K562 (cell line): ENCODE data around the gene DNAH3. TPM values are rescaled to one million over a fixed set of nuclear protein-coding genes. Genes with fewer than 3 reads are reported as not detected.
A peak's percentile ranks its signal among the peaks of the same experiment; 100 is the strongest.

Source experiments
- ADNP ChIP-seq: fragments of 200-800 bp; sonication (Bioruptor generic); IDR thresholded peaks from 2 replicates; pipeline ENCODE4 v1.6.1; 2016; ENCODE audit warnings: missing genetic modification characterization, missing compliant biosample characterization
- ATF4 ChIP-seq: fragments of 450-650 bp; formaldehyde crosslinking; IDR thresholded peaks from 2 replicates; pipeline ENCODE4 v1.4.0; 2022; ENCODE audit warnings: mild to moderate bottlenecking, moderate library complexity
- CBX3 ChIP-seq, 2 experiments: IDR thresholded peaks; 1 replicate in 1 of 2; 2 replicates in 1 of 2; pipeline ENCODE4 v1.6.1; 2012; ENCODE audit warnings: inconsistent platforms in 2 of 2, low read length in 2 of 2, borderline replicate concordance in 1 of 2, control low read depth in 1 of 2
- CEBPB ChIP-seq: fragments of 450-650 bp; IDR thresholded peaks from 2 replicates; pipeline ENCODE4 v1.6.1; 2016; ENCODE audit warnings: missing genetic modification characterization, missing compliant biosample characterization
- ERF ChIP-seq: fragments of 450-650 bp; formaldehyde crosslinking; IDR thresholded peaks from 2 replicates; pipeline ENCODE4 v1.4.0; 2020; ENCODE audit warnings: mild to moderate bottlenecking, mixed read lengths
- EWSR1 ChIP-seq: fragments of 450-650 bp; IDR thresholded peaks from 2 replicates; pipeline ENCODE4 v1.6.1; 2018; ENCODE audit warnings: borderline replicate concordance, mild to moderate bottlenecking, low read depth, moderate library complexity; ENCODE audit not compliant: partially characterized antibody
- HDAC1 ChIP-seq, 2 experiments: fragments of 450-650 bp; IDR thresholded peaks; 2 replicates each; pipeline ENCODE4 v1.6.1; 2016 to 2017; ENCODE audit warnings: inconsistent platforms in 1 of 2, mild to moderate bottlenecking in 1 of 2, moderate library complexity in 1 of 2
- ILK ChIP-seq: fragments of 450-650 bp; IDR thresholded peaks from 2 replicates; pipeline ENCODE4 v1.6.1; 2016; ENCODE audit warnings: missing genetic modification characterization, low read depth, mild to moderate bottlenecking, missing compliant biosample characterization, moderate library complexity, borderline replicate concordance
- LARP7 ChIP-seq: fragments of 450-650 bp; IDR thresholded peaks from 2 replicates; pipeline ENCODE4 v1.6.1; 2016
- LEF1 ChIP-seq: fragments of 450-650 bp; IDR thresholded peaks from 2 replicates; pipeline ENCODE4 v1.6.1; 2016; ENCODE audit warnings: mild to moderate bottlenecking
- MCM5 ChIP-seq: fragments of 450-650 bp; IDR thresholded peaks from 2 replicates; pipeline ENCODE4 v1.6.1; 2016; ENCODE audit warnings: low read depth
- PTBP1 ChIP-seq: fragments of 200-400 bp; formaldehyde crosslinking; IDR thresholded peaks from 2 replicates; pipeline ENCODE4 v1.6.1; 2017; ENCODE audit warnings: low read depth, low read length
- RBBP5 ChIP-seq: fragments of 200-600 bp; sonication (generic); IDR thresholded peaks from 2 replicates; pipeline ENCODE4 v1.6.1; 2012; ENCODE audit warnings: borderline replicate concordance, mild to moderate bottlenecking, low read length, control low read depth, inconsistent platforms; ENCODE audit not compliant: insufficient read depth, poor library complexity, severe bottlenecking
- SMAD1 ChIP-seq: fragments of 150-350 bp; IDR thresholded peaks from 2 replicates; pipeline ENCODE4 v1.6.1; 2014; ENCODE audit warnings: low read length, low read depth; ENCODE audit not compliant: partially characterized antibody
- SOX6 ChIP-seq: fragments of 450-650 bp; IDR thresholded peaks from 2 replicates; pipeline ENCODE4 v1.6.1; 2014; ENCODE audit warnings: mild to moderate bottlenecking
- SPI1 ChIP-seq: IDR thresholded peaks from 2 replicates; pipeline ENCODE4 v1.6.1; 2011; ENCODE audit warnings: low read depth, low read length, control low read depth, borderline replicate concordance
- TAF7 ChIP-seq: fragments of 450-650 bp; IDR thresholded peaks from 2 replicates; pipeline ENCODE4 v1.6.1; 2016; ENCODE audit warnings: missing genetic modification characterization, missing compliant biosample characterization
- TGIF2 ChIP-seq: sonication (generic); formaldehyde crosslinking; IDR thresholded peaks from 2 replicates; pipeline ENCODE4 v1.8.1; 2022; ENCODE audit warnings: mild to moderate bottlenecking, missing genetic modification reagents, moderate library complexity
- THRAP3 ChIP-seq: fragments of 450-650 bp; IDR thresholded peaks from 2 replicates; pipeline ENCODE4 v1.6.1; 2016; ENCODE audit warnings: mild to moderate bottlenecking, inconsistent platforms, borderline replicate concordance
- ZBTB26 ChIP-seq: fragments of 450-650 bp; formaldehyde crosslinking; IDR thresholded peaks from 2 replicates; pipeline ENCODE4 v1.4.0; 2022; ENCODE audit warnings: missing genetic modification characterization
- ZNF668 ChIP-seq: fragments of 250-450 bp; sonication (Bioruptor Pico); IDR thresholded peaks from 2 replicates; pipeline ENCODE4 v1.8.0; 2022; ENCODE audit warnings: mild to moderate bottlenecking, inconsistent platforms
- ZNF696 ChIP-seq: fragments of 250-450 bp; sonication (Bioruptor Pico); conservative IDR thresholded peaks from 2 replicates; pipeline ENCODE4 v1.4.0; 2020; ENCODE audit warnings: mild to moderate bottlenecking, moderate library complexity
- polyA plus RNA-seq, 8 experiments: library from polyadenylated mRNA; depleted of rRNA in 4 of 8; stranded (reverse) in 5 of 8; unstranded in 3 of 8; fragments of >200 nt; fragmentation: Nextera tagmentation in 2 of 8; fragmentation: Illumina TruSeq in 1 of 8; extraction: Ambion mirVana in 2 of 8; extraction: Trizol in 1 of 8; gene quantifications; 2 replicates each; pipeline versions ENCODE4 v1.2.1 to v1.2.3, GENCODE V29; 2011 to 2014; ENCODE audit warnings: inconsistent platforms in 1 of 8, missing spikeins in 1 of 8
- total RNA-seq, 7 experiments: library from RNA; depleted of rRNA in 6 of 7; stranded (reverse); fragments of >200 nt in 6 of 7; fragmentation: Illumina TruSeq in 2 of 7; extraction: Trizol in 2 of 7; gene quantifications; 2 replicates each; pipeline versions ENCODE4 v1.2.1 to v1.2.3, GENCODE V29; 2011 to 2021; ENCODE audit warnings: low replicate concordance in 1 of 7
- TF ChIP-seq, protein P1 (sequence below): fragments of 450-650 bp; IDR thresholded peaks from 2 replicates; pipeline ENCODE4 v1.6.1; 2014; ENCODE audit warnings: low read depth, mild to moderate bottlenecking, moderate library complexity, borderline replicate concordance
- TF ChIP-seq, protein P2 (sequence below): fragments of 250-450 bp; sonication (Bioruptor Pico); IDR thresholded peaks from 2 replicates; pipeline ENCODE4 v1.9.0; 2021; ENCODE audit warnings: mild to moderate bottlenecking, inconsistent platforms

The DNAH3 gene
- total and polyA plus RNA-seq, 9 of the 15 experiments (the other 6 are each of a cell fraction or from before 2014, with no cell fraction given): 0.32 to 0.84 (median 0.44) TPM

GRCh38 chr16:21116148-21116693, 34.4 kb downstream of the DNAH3 start (continued):
- TF ChIP-seq, protein P1, sequence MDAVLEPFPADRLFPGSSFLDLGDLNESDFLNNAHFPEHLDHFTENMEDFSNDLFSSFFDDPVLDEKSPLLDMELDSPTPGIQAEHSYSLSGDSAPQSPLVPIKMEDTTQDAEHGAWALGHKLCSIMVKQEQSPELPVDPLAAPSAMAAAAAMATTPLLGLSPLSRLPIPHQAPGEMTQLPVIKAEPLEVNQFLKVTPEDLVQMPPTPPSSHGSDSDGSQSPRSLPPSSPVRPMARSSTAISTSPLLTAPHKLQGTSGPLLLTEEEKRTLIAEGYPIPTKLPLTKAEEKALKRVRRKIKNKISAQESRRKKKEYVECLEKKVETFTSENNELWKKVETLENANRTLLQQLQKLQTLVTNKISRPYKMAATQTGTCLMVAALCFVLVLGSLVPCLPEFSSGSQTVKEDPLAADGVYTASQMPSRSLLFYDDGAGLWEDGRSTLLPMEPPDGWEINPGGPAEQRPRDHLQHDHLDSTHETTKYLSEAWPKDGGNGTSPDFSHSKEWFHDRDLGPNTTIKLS: peak; percentile 90
- TF ChIP-seq SOX6 (peak; percentile 37; the same call in 1 of the 2 replicates), ZBTB26 (no peak), ZNF668 (CRISPR knock-in tag) (no peak), PTBP1 (no peak), EWSR1 (no peak), LEF1 (no peak), RBBP5 (no peak), SMAD1 (peak; percentile 50), CEBPB (tag) (no peak), ATF4 (no peak), SPI1 (peak; percentile 99), MCM5 (no peak), TGIF2 (CRISPR knock-in tag) (no peak), ERF (CRISPR knock-in tag) (no peak), LARP7 (no peak), ADNP (tag) (no peak), CBX3 (IDR thresholded peaks at IDR 0.05; ENCODE audit: borderline replicate concordance in 1 of 2, low read length in 2 of 2) (peak in 1 of 2 experiments; percentile 38; a peak in 1 of 3 replicates), TAF7 (tag) (0 out of 2 replicates have a peak, but pooled peaks have one; percentile 32), HDAC1 (IDR thresholded peaks at IDR 0.05) (0 out of 4 replicates have a peak, but pooled peaks of 1 of the 2 experiments have one; percentile 36), ZNF696 (no peak), THRAP3 (no peak), ILK (no peak)
- TF ChIP-seq, protein P2, sequence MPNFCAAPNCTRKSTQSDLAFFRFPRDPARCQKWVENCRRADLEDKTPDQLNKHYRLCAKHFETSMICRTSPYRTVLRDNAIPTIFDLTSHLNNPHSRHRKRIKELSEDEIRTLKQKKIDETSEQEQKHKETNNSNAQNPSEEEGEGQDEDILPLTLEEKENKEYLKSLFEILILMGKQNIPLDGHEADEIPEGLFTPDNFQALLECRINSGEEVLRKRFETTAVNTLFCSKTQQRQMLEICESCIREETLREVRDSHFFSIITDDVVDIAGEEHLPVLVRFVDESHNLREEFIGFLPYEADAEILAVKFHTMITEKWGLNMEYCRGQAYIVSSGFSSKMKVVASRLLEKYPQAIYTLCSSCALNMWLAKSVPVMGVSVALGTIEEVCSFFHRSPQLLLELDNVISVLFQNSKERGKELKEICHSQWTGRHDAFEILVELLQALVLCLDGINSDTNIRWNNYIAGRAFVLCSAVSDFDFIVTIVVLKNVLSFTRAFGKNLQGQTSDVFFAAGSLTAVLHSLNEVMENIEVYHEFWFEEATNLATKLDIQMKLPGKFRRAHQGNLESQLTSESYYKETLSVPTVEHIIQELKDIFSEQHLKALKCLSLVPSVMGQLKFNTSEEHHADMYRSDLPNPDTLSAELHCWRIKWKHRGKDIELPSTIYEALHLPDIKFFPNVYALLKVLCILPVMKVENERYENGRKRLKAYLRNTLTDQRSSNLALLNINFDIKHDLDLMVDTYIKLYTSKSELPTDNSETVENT (CRISPR knock-in tag): no peak
